ENCODE measurements around the gene ZNF566.

GRCh38 chr19:36460046-36460445 is 29.3 kb downstream of the ZNF566 start:
- TF ChIP-seq POLR2A (IDR thresholded peaks at IDR 0.05; ENCODE audit: low read depth, low read length) (no peak), POLR2AphosphoS5 (IDR thresholded peaks at IDR 0.05; ENCODE audit: low read depth, low read length) (no peak)
